ENCODE data around the gene ARHGEF38. TPM values are rescaled to one million over a fixed set of nuclear protein-coding genes. Genes with fewer than 3 reads are reported as not detected.

ARHGEF38 gene
- total RNA-seq, 2 experiments from 2014 or later = not detected

GRCh38 chr4:105657117-105657765 is 104.8 kb downstream of the ARHGEF38 start:
- ChIA-PET POLR2A (no interaction called here), CTCF (no interaction called here)
- Mint-ChIP-seq H3K27ac (no peak overlapping the region), H3K4me3 (no peak overlapping the region), H3K36me3 (ENCODE audit: low read depth) (no peaks in the 10 kb centered on the region), H3K9me3 (no peaks in the 10 kb centered on the region), H3K4me1 (ENCODE audit: low read depth) (no peaks in the 10 kb centered on the region), H3K27me3 (peaks cover 1% of the 10 kb centered on the region)
- TF ChIP-seq, protein P1, sequence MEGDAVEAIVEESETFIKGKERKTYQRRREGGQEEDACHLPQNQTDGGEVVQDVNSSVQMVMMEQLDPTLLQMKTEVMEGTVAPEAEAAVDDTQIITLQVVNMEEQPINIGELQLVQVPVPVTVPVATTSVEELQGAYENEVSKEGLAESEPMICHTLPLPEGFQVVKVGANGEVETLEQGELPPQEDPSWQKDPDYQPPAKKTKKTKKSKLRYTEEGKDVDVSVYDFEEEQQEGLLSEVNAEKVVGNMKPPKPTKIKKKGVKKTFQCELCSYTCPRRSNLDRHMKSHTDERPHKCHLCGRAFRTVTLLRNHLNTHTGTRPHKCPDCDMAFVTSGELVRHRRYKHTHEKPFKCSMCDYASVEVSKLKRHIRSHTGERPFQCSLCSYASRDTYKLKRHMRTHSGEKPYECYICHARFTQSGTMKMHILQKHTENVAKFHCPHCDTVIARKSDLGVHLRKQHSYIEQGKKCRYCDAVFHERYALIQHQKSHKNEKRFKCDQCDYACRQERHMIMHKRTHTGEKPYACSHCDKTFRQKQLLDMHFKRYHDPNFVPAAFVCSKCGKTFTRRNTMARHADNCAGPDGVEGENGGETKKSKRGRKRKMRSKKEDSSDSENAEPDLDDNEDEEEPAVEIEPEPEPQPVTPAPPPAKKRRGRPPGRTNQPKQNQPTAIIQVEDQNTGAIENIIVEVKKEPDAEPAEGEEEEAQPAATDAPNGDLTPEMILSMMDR (IDR thresholded peaks at IDR 0.05) = no peak
- no peak for ATAC-seq
- intact Hi-C loops (cut with micrococcal nuclease) = no loop called here
- DNase-seq = no peak

- Mint-ChIP-seq H3K36me3 (ENCODE audit: low read depth) (no peaks in the 10 kb centered on the region), H3K27ac (no peak overlapping the region), H3K9me3 (no peaks in the 10 kb centered on the region)
Measured at GRCh38 chr4:105659190-105659589, 106.8 kb downstream of the ARHGEF38 start.

DNA sequence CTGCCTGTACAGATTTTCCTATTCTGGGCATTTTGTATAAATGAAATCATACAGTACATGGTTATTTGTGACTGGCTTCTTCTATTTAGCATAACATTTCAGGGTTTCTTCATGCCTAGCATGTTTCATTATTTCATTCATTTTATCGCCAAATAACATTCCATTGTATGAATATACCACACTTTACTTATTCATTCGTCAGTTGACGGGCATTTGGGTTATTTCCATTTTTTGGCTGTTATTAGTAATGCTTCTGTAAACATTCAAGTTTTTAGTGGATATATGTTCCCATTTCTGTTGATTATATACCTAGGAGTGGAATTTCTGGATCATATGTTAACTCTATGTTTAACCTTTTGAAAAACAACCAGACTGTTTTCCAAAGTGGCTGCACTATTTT is 108.6 kb downstream of the ARHGEF38 start:
- no peak overlapping the region for H3K27ac Mint-ChIP-seq
- H3K27me3 Mint-ChIP-seq = peaks cover 2% of the 10 kb centered on the region
- no peaks in the 10 kb centered on the region for H3K36me3 Mint-ChIP-seq (ENCODE audit: low read depth)
- H3K4me1 Mint-ChIP-seq (ENCODE audit: low read depth) = no peaks in the 10 kb centered on the region
- DNase-seq (no peak), ATAC-seq (no peak)
- ChIA-PET POLR2A (no interaction called here), CTCF (interaction anchor here (1.4 kb wide), 1 partner anchor 10 kb away, joined by 3 read pairs; no protein-coding TSS in a partner anchor)
- TF ChIP-seq, protein P1 (IDR thresholded peaks at IDR 0.05) = no peak
- H3K4me3 Mint-ChIP-seq = no peak overlapping the region
- no peaks in the 10 kb centered on the region for H3K9me3 Mint-ChIP-seq
- intact Hi-C loops (cut with micrococcal nuclease) = no loop called here

More at GRCh38 chr4:105659190-105659589, 106.8 kb downstream of the ARHGEF38 start:
- no peak for ATAC-seq
- intact Hi-C loops (cut with micrococcal nuclease) = no loop called here
- no peak for DNase-seq
- Mint-ChIP-seq H3K27me3 (peaks cover under 1% of the 10 kb centered on the region), H3K4me3 (no peak overlapping the region), H3K4me1 (ENCODE audit: low read depth) (no peaks in the 10 kb centered on the region)
- POLR2A ChIA-PET = no interaction called here
- CTCF ChIA-PET = no interaction called here
- TF ChIP-seq, protein P1 (IDR thresholded peaks at IDR 0.05) = no peak

- DNase-seq (no peak), ATAC-seq (no peak)
- TF ChIP-seq, protein P1 (IDR thresholded peaks at IDR 0.05) = no peak
- Mint-ChIP-seq H3K9me3 (no peaks in the 10 kb centered on the region), H3K27ac (no peak overlapping the region), H3K4me1 (ENCODE audit: low read depth) (no peaks in the 10 kb centered on the region), H3K36me3 (ENCODE audit: low read depth) (no peaks in the 10 kb centered on the region), H3K4me3 (no peak overlapping the region), H3K27me3 (peaks cover 8% of the 10 kb centered on the region)
- ChIA-PET CTCF (no interaction called here), POLR2A (no interaction called here)
- intact Hi-C loops (cut with micrococcal nuclease) = no loop called here
Measured at GRCh38 chr4:105662935-105663675, 110.7 kb downstream of the ARHGEF38 start.

DNA sequence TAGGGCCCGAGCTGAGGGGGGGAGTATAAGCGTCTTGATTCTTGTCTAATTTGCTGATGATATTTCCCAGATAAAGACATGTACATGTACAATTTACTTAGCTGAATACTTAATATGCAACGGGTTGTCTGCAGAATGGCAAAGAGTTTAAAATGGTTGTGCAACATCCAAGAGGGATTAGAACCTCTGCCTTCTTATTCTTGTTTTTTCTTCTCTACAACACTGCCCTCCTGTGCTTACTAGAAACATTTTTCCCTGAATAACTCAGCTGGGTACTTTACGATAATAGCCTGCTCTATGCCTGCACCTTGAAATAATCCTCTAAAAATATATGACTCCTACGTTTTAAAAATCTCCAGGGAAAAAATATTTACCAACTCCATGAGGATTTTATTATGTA is 114.3 kb downstream of the ARHGEF38 start:
- CTCF ChIA-PET = interaction anchor here (0.8 kb wide), 1 partner anchor 162 kb away, joined by 3 read pairs; no protein-coding TSS in a partner anchor
- no peak overlapping the region for H3K4me3 Mint-ChIP-seq
- no peak overlapping the region for H3K27ac Mint-ChIP-seq

More for the DNA sequence above, 114.3 kb downstream of the ARHGEF38 start:
- Mint-ChIP-seq H3K4me1 (ENCODE audit: low read depth) (no peaks in the 10 kb centered on the region), H3K9me3 (no peaks in the 10 kb centered on the region), H3K27me3 (peaks cover 12% of the 10 kb centered on the region), H3K36me3 (ENCODE audit: low read depth) (no peaks in the 10 kb centered on the region)
- ATAC-seq (no peak), DNase-seq (no peak)
- POLR2A ChIA-PET = no interaction called here
- intact Hi-C loops (cut with micrococcal nuclease) = no loop called here
- TF ChIP-seq, protein P1 (IDR thresholded peaks at IDR 0.05) = no peak

Measured in activated CD8-positive, alpha-beta T cell treated with anti-CD3 and anti-CD28 coated beads for 36 hours (primary cell).